Astrocyte (in vitro differentiated cells and primary cell): ENCODE measurements around the gene VGLL4. TPM values are rescaled to one million over a fixed set of nuclear protein-coding genes. Genes with fewer than 3 reads are reported as not detected.

Experiments
- DNase-seq: peaks from one replicate; pipeline ENCODE4 v3.0.0-alpha.2; 2010; ENCODE audit warnings: low read depth
- FAIRE-seq: peaks from 2 replicates; lab custom pipeline; 2011; peaks lifted over from hg19 to GRCh38; lab: Jason Lieb, UNC
- H2AFZ ChIP-seq: 2 replicates; pipeline ENCODE4 v1.6.0; 2012; ENCODE audit warnings: low read depth, low read length, inconsistent platforms
- H3K27ac ChIP-seq: 2 replicates; pipeline ENCODE4 v1.5.1; 2011; ENCODE audit warnings: low read depth, low read length, inconsistent platforms
- H3K27me3 ChIP-seq: 2 replicates; pipeline ENCODE4 v1.6.0; 2011; ENCODE audit warnings: low read length, inconsistent platforms; ENCODE audit not compliant: insufficient read depth
- H3K36me3 ChIP-seq: 2 replicates; pipeline ENCODE4 v1.5.1; 2011; ENCODE audit warnings: low read length, inconsistent platforms; ENCODE audit not compliant: insufficient read depth
- H3K4me1 ChIP-seq: 2 replicates; pipeline ENCODE4 v1.5.1; 2011; ENCODE audit warnings: low read length, inconsistent platforms; ENCODE audit not compliant: insufficient read depth
- H3K4me2 ChIP-seq: 2 replicates; pipeline ENCODE4 v1.6.0; 2012; ENCODE audit warnings: low read length, inconsistent platforms
- H3K4me3 ChIP-seq: 2 replicates; pipeline ENCODE4 v1.5.1; 2011; ENCODE audit warnings: low read depth, mild to moderate bottlenecking, low read length, inconsistent platforms; ENCODE audit not compliant: insufficient read depth
- H3K79me2 ChIP-seq: 2 replicates; pipeline ENCODE4 v1.6.0; 2012; ENCODE audit warnings: mild to moderate bottlenecking, low read length, inconsistent platforms; ENCODE audit not compliant: insufficient read depth
- H3K9ac ChIP-seq: 2 replicates; pipeline ENCODE4 v1.6.0; 2012; ENCODE audit warnings: mild to moderate bottlenecking, low read length, inconsistent platforms
- H3K9me3 ChIP-seq: 2 replicates; pipeline ENCODE4 v1.5.1; 2012; ENCODE audit warnings: low read depth, mild to moderate bottlenecking, low read length, inconsistent platforms; ENCODE audit not compliant: insufficient read depth
- H4K20me1 ChIP-seq: 2 replicates; pipeline ENCODE4 v1.6.0; 2012; ENCODE audit warnings: low read length, inconsistent platforms; ENCODE audit not compliant: insufficient read depth
- H3K27ac Mint-ChIP-seq: one replicate; pipeline ENCODE4 v1.8.0; 2021; ENCODE audit warnings: mild to moderate bottlenecking, mixed read lengths; ENCODE audit not compliant: unreplicated experiment
- H3K27me3 Mint-ChIP-seq: one replicate; pipeline ENCODE4 v1.8.0; 2021; ENCODE audit warnings: low read depth, mixed read lengths; ENCODE audit not compliant: unreplicated experiment
- H3K36me3 Mint-ChIP-seq: one replicate; pipeline ENCODE4 v1.8.0; 2021; ENCODE audit warnings: low read depth, mixed read lengths; ENCODE audit not compliant: unreplicated experiment
- H3K4me1 Mint-ChIP-seq: one replicate; pipeline ENCODE4 v1.8.0; 2021; ENCODE audit warnings: low read depth, mixed read lengths; ENCODE audit not compliant: unreplicated experiment
- H3K4me3 Mint-ChIP-seq: one replicate; pipeline ENCODE4 v1.8.0; 2021; ENCODE audit warnings: mild to moderate bottlenecking, moderate library complexity, mixed read lengths; ENCODE audit not compliant: unreplicated experiment
- H3K9me3 Mint-ChIP-seq: one replicate; pipeline ENCODE4 v1.8.0; 2021; ENCODE audit warnings: mild to moderate bottlenecking, mixed read lengths; ENCODE audit not compliant: unreplicated experiment
- EZH2 ChIP-seq: IDR thresholded peaks from 2 replicates; pipeline ENCODE4 v1.6.1; 2012; ENCODE audit warnings: mild to moderate bottlenecking, low read length, inconsistent platforms; ENCODE audit not compliant: insufficient read depth
- total RNA-seq: library from RNA; stranded (reverse); gene quantifications from 2 replicates; pipeline ENCODE4 v1.2.1, GENCODE V29; 2021
- TF ChIP-seq, protein P1 (sequence below): IDR thresholded peaks from 2 replicates; pipeline ENCODE4 v1.5.1; 2011; ENCODE audit warnings: low read depth, mild to moderate bottlenecking, inconsistent platforms, low read length, moderate library complexity; ENCODE audit not compliant: insufficient read depth

Gene VGLL4
- total RNA-seq, 1 donor from 2014 or later, result 70.3 TPM

DNA sequence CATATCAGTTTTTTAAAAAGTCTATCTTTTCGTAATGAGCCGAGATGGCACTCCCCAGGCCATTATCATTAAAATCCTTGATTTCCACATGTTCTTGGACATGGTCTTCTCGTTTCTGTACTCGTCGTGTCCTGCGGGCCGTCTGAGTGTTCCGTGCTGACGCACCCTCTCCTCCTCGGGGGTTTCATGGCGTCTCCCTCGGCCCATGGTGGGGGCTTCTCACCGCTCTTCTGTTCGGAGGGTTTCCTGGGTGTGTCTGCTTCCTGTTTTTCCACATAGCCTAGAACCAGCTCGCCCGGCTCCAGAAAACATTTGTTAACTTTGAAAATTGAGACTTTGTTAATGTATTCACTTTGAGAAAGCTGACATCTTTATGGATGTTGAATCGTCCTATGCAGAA lies 92.7 kb downstream of the VGLL4 start:
- H3K9ac ChIP-seq, result no peak overlapping the region

DNA sequence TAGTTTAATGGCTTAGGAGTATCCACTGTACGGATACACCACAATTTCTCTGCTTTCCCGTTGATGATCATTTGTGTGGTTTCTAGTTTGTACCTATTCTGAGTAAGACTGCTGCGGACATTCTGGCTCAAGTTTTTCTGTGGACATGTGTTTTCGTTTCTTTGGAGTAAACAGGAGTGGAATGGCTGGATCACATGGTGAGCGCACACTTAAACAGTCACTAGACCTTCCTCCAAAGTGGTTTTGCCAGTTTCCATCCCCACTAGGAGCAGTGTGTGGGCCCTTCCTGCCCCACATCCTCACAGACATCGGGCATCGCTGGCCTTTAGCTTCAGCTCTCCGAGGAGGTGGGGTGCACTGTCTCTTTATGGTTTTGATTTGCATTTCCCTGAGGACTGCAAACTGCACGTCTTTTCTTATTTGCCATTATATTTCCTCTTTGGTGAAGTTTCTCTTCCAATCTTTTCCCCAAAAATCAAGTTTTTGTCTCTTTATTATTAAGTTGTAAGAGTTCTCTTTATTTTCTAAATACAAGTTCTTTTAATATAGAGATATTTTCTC lies 94.1 kb downstream of the VGLL4 start:
- Histone ChIP-seq H2AFZ (no peak overlapping the region), H3K9me3 (peaks cover 2% of the 10 kb centered on the region), H3K4me1 (peaks cover 21% of the 10 kb centered on the region), H3K27ac (peak overlapping the region; percentile 25), H4K20me1 (no peaks in the 10 kb centered on the region), H3K9ac (peak overlapping the region; percentile 21), H3K4me3 (no peak overlapping the region), H3K36me3 (peaks cover 2% of the 10 kb centered on the region), H3K4me2 (peak overlapping the region; percentile 61), H3K27me3 (no peaks in the 10 kb centered on the region), H3K79me2 (peaks cover 18% of the 10 kb centered on the region)
- TF ChIP-seq EZH2, result no peak
- TF ChIP-seq, protein P1, sequence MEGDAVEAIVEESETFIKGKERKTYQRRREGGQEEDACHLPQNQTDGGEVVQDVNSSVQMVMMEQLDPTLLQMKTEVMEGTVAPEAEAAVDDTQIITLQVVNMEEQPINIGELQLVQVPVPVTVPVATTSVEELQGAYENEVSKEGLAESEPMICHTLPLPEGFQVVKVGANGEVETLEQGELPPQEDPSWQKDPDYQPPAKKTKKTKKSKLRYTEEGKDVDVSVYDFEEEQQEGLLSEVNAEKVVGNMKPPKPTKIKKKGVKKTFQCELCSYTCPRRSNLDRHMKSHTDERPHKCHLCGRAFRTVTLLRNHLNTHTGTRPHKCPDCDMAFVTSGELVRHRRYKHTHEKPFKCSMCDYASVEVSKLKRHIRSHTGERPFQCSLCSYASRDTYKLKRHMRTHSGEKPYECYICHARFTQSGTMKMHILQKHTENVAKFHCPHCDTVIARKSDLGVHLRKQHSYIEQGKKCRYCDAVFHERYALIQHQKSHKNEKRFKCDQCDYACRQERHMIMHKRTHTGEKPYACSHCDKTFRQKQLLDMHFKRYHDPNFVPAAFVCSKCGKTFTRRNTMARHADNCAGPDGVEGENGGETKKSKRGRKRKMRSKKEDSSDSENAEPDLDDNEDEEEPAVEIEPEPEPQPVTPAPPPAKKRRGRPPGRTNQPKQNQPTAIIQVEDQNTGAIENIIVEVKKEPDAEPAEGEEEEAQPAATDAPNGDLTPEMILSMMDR, result no peak
- Mint-ChIP-seq H3K36me3 (peaks cover 13% of the 10 kb centered on the region), H3K4me3 (no peak overlapping the region), H3K4me1 (peaks cover 17% of the 10 kb centered on the region), H3K27me3 (no peaks in the 10 kb centered on the region), H3K27ac (no peak overlapping the region), H3K9me3 (no peaks in the 10 kb centered on the region)
- FAIRE-seq (no peak), DNase-seq (no peak)

More for the DNA sequence above, 92.7 kb downstream of the VGLL4 start:
- Histone ChIP-seq H4K20me1 (peaks cover 7% of the 10 kb centered on the region), H3K79me2 (peaks cover 32% of the 10 kb centered on the region), H3K4me2 (no peak overlapping the region), H3K27ac (no peak overlapping the region), H3K4me1 (peaks cover 24% of the 10 kb centered on the region), H3K9me3 (peaks cover 2% of the 10 kb centered on the region), H3K27me3 (no peaks in the 10 kb centered on the region), H3K36me3 (peaks cover 7% of the 10 kb centered on the region), H3K4me3 (no peak overlapping the region), H2AFZ (no peak overlapping the region)
- Mint-ChIP-seq H3K27ac (peak overlapping the region; percentile 2), H3K9me3 (no peaks in the 10 kb centered on the region), H3K27me3 (no peaks in the 10 kb centered on the region), H3K36me3 (peaks cover 15% of the 10 kb centered on the region), H3K4me3 (no peak overlapping the region), H3K4me1 (peaks cover 19% of the 10 kb centered on the region)
- FAIRE-seq, result no peak
- no peak for DNase-seq
- TF ChIP-seq EZH2, result no peak
- TF ChIP-seq, protein P1, result no peak

DNA sequence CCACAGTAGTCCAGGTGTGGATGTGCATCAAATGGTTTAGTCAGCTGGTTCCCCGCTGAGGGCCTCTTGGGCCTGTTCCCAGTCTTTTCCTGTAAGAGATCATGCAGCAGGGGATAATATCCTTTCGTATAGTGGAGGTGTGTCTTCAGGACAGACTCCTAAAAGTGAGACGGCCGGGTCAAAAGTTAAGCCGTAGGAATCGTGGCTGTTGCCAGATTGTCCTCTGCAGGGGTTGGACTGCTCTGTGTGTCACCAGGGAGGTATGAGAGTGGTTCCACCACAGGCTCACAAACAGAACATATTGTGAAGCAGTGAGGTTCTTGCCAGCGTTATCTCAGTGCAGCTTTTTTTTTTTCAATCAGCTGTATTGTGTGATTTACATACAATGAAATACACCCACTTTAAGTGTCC lies 95.0 kb downstream of the VGLL4 start:
- Histone ChIP-seq H3K4me3 (peak overlapping the region; percentile 15), H4K20me1 (no peaks in the 10 kb centered on the region), H3K27me3 (no peaks in the 10 kb centered on the region), H3K9ac (peak overlapping the region; percentile 21), H3K36me3 (peaks cover 2% of the 10 kb centered on the region), H3K4me1 (peaks cover 24% of the 10 kb centered on the region), H3K9me3 (peaks cover 4% of the 10 kb centered on the region), H3K79me2 (peaks cover 10% of the 10 kb centered on the region), H2AFZ (no peak overlapping the region), H3K4me2 (peak overlapping the region; percentile 61), H3K27ac (peak overlapping the region; percentile 25)
- TF ChIP-seq, protein P1, result no peak
- no peak for TF ChIP-seq EZH2
- Mint-ChIP-seq H3K36me3 (peaks cover 13% of the 10 kb centered on the region), H3K4me3 (no peak overlapping the region), H3K9me3 (no peaks in the 10 kb centered on the region), H3K4me1 (peaks cover 20% of the 10 kb centered on the region), H3K27me3 (no peaks in the 10 kb centered on the region), H3K27ac (peak overlapping the region; percentile 47)
- peak; percentile 89 for FAIRE-seq
- peak; percentile 88 for DNase-seq
